GM21528 (cell line): ENCODE data around the gene SCLY.
A peak's percentile ranks its signal among the peaks of the same experiment; 100 is the strongest.
"Not testable (repeated sequence)": the region's sequence is repeated elsewhere in the genome, so short reads cannot be mapped to it uniquely, and the experiment has no call there.

Experiments
- ATAC-seq: cut with Tn5 transposase; IDR thresholded peaks from one replicate; pipeline ENCODE4 v1.9.1; 2021; ENCODE audit warnings: mild to moderate bottlenecking, moderate library complexity; ENCODE audit not compliant: unreplicated experiment, low FRiP score

Gene SCLY

GRCh38 chr2:238060542-238061314 is at the start of gene SCLY:
Gene SCLY, plus strand, starts transcription at chr2:238061001. Its CDS starts 54 bp downstream, at chr2:238061055.
- ATAC-seq = peak; percentile 96

GRCh38 chr2:238013806-238014205 is 47.0 kb upstream of the SCLY start:
- ATAC-seq = no peak

GRCh38 chr2:238015705-238016104 is 45.1 kb upstream of the SCLY start:
- ATAC-seq = no peak

- ATAC-seq = no peak
These were observed 44.3 kb upstream of the SCLY start for GRCh38 chr2:238016526-238016925.

GRCh38 chr2:238019962-238020361 is 40.8 kb upstream of the SCLY start:
- ATAC-seq = no peak

- ATAC-seq = no peak
These were observed 40.0 kb upstream of the SCLY start for GRCh38 chr2:238020816-238021215.

- no peak for ATAC-seq
These were observed 39.5 kb upstream of the SCLY start for GRCh38 chr2:238021327-238021726.

GRCh38 chr2:238022594-238023157 is 38.1 kb upstream of the SCLY start:
- ATAC-seq = no peak

GRCh38 chr2:238023608-238024007 is 37.2 kb upstream of the SCLY start:
- no peak for ATAC-seq

GRCh38 chr2:238024986-238025385 is 35.8 kb upstream of the SCLY start:
- no peak for ATAC-seq

- ATAC-seq = no peak
These were observed 35.0 kb upstream of the SCLY start for GRCh38 chr2:238025741-238026360.

GRCh38 chr2:238027058-238027457 is 33.7 kb upstream of the SCLY start:
- ATAC-seq = no peak

- ATAC-seq = no peak
These were observed 33.0 kb upstream of the SCLY start for GRCh38 chr2:238027591-238028415.

GRCh38 chr2:238029853-238030252 is 30.9 kb upstream of the SCLY start:
- no peak for ATAC-seq

GRCh38 chr2:238030422-238031155 is 30.2 kb upstream of the SCLY start:
- ATAC-seq = no peak

GRCh38 chr2:238031751-238032150 is 29.1 kb upstream of the SCLY start:
- no peak for ATAC-seq

- ATAC-seq = no peak
These were observed 28.0 kb upstream of the SCLY start for GRCh38 chr2:238032755-238033337.

- ATAC-seq = not testable (repeated sequence)
These were observed 26.8 kb upstream of the SCLY start for GRCh38 chr2:238033991-238034390.

GRCh38 chr2:238038203-238038602 is 22.6 kb upstream of the SCLY start:
- no peak for ATAC-seq

GRCh38 chr2:238039151-238039550 is 21.6 kb upstream of the SCLY start:
- ATAC-seq = no peak
